CD4-positive, alpha-beta T cell treated with Interleukin-15 for 1 hour (primary cell): ENCODE results near the gene B4GALT5.
"Not testable (repeated sequence)": the region's sequence is repeated elsewhere in the genome, so short reads cannot be mapped to it uniquely, and the experiment has no call there.

Source experiments
- DNase-seq: peaks from one replicate; pipeline ENCODE4 v3.0.0-alpha.2; 2020

Gene B4GALT5

GRCh38 chr20:49656304-49656703 is 57.4 kb downstream of the B4GALT5 start:
- no peak for DNase-seq

DNA sequence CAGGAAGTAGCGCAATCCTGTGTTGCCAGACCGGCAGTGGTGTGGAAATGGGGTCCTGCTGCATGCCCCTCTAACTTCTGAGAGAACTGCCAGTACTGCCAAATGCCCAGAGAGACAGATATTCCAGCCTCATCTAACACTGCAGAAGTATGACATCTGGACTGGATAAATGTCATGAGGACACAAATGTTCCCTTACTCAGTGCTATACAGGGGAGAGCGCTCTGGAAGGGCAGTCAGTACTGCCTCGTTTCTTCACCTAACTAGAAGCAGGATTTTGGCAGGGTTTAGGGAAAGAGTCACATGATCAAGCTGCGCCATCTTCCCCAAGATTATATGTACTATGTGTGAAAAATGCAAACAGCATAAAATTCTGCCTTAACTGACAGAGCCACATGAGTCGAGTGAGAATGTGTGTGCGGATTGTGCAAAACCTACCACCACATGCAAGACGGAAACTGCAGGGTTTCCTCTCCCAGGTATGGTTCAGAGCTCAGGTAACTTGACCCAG is 59.7 kb downstream of the B4GALT5 start:
- DNase-seq = no peak

DNA sequence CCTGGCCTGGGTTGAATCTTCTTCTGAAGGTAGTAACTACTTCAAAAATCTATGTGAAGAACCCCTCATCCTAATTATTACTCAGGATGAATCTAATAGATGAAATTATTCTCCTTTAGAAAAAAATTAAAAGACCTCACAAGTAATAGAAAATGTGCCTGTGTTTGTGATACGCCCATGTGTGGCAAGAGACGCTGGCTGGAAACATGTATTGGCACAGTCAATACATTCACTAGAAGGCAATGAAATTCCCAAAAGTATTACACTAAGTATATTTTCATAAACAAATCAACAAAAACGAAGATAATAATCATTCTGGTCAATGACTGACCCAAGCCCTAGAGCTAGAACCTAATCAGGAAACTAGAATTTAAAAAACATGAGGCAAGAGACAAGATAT is 64.0 kb downstream of the B4GALT5 start:
- no peak for DNase-seq

- DNase-seq = no peak
Observed at GRCh38 chr20:49647550-49647949, 66.1 kb downstream of the B4GALT5 start.

GRCh38 chr20:49646528-49646927 is 67.2 kb downstream of the B4GALT5 start:
- DNase-seq = no peak

GRCh38 chr20:49646126-49646525 is 67.6 kb downstream of the B4GALT5 start:
- no peak for DNase-seq

DNA sequence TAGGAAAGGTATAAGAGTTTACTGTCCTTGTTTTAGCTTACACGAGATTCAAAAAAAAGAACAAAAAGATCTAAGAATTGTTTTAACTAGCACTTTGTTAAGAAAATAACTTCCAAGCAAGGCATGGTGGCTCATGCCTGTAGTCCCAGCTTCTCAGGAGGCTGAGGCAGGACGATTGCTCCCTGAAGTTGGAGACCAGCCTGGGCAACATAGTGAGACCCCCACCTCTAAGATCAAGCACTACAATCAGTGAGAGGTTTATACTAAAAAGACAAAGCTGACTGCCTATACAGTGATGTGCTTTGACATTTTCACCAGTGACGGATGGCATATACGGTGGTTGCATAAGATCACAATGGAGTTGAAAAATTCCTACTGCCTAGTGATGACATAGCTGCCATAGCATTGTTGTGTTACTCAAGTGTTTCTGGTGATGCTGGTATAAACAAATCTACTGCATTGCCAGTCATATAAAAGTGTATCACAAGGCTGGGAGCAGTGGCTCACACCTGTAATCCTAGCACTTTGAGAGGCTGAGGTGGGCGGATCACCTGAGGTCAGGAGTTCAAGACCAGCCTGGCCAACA is 68.6 kb downstream of the B4GALT5 start:
- DNase-seq = no peak

DNA sequence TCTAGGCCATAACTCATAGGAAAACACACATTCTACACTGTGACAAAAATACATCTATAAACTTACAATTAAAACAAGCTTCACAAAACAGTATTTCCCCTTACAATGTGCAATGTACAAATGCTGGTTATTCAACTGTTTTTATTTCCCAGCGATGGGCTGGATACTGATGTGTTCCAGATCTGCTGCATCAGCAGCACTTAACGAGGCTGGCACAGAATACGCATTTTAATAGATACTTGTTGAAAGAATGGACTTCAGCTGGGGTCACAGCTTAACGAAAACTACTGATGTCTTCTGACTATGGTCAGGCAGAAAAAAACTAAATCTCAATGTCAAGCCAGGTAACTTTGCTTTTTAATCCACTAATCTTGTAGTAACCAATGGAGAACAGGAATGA is 70.9 kb downstream of the B4GALT5 start:
- DNase-seq = no peak

- no peak for DNase-seq
Observed at GRCh38 chr20:49641683-49642656, 71.7 kb downstream of the B4GALT5 start.

DNA sequence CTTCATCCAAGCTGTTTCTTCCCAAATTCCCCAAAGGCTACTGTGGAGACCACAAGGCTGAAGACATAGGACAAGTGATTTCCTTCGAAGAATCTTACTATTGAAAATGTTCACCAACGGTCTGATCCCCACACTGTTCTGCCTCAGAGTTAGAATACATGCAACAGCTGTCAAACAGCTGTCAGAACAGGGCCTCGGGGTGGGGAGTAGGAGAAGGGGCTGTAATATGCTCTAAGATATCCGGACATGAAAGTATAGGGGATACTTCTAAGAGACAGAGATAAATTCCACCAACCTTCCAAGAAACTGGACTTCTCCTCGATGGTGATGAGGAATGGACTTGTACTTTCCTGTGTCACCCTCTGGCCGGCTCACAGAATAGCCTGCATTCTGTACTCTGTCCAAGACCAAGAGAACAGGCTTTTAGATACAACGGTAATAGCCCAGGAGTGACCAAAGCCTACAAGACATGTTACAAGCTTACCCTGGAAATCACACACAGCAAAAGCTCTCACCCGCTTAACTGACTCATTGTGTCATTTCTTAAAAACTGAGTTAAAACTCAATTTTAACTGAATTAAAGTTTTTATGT is 76.5 kb downstream of the B4GALT5 start:
- DNase-seq = no peak

- DNase-seq = no peak
Observed at GRCh38 chr20:49636447-49636846, 77.2 kb downstream of the B4GALT5 start.

DNA sequence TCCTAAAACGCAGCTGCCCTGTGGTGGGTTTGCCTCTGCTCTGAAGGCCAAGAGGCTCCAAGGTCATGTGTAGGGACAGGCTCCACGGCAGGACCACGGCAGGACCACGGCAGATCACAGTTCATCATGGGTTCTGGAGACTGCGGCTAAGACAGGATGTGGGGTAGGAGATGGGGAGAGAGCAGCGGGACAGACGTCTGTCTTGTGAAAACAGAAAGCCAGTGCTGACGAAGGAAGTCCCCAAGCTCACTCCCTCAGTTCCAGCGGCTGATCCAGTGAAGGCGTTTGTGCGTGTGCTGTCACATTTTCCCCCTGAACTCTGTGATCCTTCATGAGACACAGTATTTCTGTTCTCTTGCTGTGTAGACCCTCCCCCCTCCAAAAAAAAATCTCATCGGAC is 77.8 kb downstream of the B4GALT5 start:
- no peak for DNase-seq

GRCh38 chr20:49635166-49635565 is 78.5 kb downstream of the B4GALT5 start:
- DNase-seq = no peak

- DNase-seq = no peak
Observed at GRCh38 chr20:49634116-49634515, 79.6 kb downstream of the B4GALT5 start.

GRCh38 chr20:49633643-49634042 is 80.0 kb downstream of the B4GALT5 start:
- DNase-seq = no peak

- DNase-seq = no peak
Observed at GRCh38 chr20:49633023-49633422, 80.7 kb downstream of the B4GALT5 start.

GRCh38 chr20:49631856-49632418 is 81.7 kb downstream of the B4GALT5 start:
- DNase-seq = no peak

- DNase-seq = no peak
Observed at GRCh38 chr20:49631061-49631716, 82.5 kb downstream of the B4GALT5 start.

DNA sequence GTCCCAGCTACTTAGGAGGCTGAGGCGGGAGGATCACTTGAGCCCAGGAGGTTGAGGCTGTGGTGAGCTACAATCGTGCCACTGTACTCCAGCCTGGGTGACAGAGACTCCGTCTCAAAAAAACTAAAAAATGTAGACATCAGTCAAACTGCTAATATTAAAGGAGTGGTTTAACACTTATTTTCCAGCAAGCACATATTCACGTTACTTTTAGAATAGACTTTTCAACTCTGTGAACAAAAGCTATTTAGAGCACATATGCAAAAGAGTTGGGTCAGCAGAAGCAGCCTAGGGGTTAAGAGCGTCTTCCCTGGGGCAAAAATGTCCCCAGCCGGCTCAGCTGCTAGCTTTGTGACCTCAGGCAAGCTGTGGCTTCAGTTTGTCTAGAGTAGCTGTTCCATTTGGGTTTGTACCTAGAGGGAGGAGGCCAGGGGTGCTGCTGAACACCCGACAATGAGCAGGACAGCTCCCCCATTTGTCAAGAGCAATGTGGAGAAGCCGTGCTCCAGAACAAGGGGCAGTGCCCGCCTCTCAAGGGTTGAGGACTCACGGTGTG is 83.2 kb downstream of the B4GALT5 start:
- no peak for DNase-seq

- DNase-seq = no peak
Observed at GRCh38 chr20:49629606-49630005, 84.1 kb downstream of the B4GALT5 start.

DNA sequence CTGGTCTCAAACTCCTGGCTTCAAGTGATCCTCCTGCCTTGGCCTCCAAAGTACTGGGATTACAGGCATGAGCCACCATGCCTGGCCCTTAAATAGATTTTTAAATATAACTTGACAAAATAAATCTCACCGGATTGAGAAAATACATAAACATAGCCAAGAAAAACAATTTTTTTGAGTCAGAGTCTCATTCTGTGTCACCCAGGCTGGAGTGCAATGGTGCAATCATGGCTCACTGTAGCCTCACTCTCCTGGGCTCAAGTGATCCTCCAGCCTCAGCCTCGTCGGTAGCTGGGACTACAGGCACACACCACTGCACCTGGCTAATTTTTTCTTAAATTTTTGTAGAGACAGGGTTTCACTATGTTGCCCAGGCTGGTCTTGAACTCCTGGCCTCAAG is 85.4 kb downstream of the B4GALT5 start:
- not testable (repeated sequence) for DNase-seq

- no peak for DNase-seq
Observed at GRCh38 chr20:49627329-49627761, 86.3 kb downstream of the B4GALT5 start.
